IPS-18c (cell line): ENCODE results near the gene TEX22.

ENCODE experiments used
- H3K4me3 ChIP-seq: 2 replicates; pipeline ENCODE4 v1.7.0; 2013; ENCODE audit warnings: low read depth, mild to moderate bottlenecking, low read length, moderate library complexity; ENCODE audit not compliant: insufficient read depth
- H3K9me3 ChIP-seq: one replicate; pipeline ENCODE4 v1.6.1; 2013; ENCODE audit warnings: mild to moderate bottlenecking, low read length, moderate library complexity; ENCODE audit not compliant: control insufficient read depth, insufficient read depth

Gene TEX22

DNA sequence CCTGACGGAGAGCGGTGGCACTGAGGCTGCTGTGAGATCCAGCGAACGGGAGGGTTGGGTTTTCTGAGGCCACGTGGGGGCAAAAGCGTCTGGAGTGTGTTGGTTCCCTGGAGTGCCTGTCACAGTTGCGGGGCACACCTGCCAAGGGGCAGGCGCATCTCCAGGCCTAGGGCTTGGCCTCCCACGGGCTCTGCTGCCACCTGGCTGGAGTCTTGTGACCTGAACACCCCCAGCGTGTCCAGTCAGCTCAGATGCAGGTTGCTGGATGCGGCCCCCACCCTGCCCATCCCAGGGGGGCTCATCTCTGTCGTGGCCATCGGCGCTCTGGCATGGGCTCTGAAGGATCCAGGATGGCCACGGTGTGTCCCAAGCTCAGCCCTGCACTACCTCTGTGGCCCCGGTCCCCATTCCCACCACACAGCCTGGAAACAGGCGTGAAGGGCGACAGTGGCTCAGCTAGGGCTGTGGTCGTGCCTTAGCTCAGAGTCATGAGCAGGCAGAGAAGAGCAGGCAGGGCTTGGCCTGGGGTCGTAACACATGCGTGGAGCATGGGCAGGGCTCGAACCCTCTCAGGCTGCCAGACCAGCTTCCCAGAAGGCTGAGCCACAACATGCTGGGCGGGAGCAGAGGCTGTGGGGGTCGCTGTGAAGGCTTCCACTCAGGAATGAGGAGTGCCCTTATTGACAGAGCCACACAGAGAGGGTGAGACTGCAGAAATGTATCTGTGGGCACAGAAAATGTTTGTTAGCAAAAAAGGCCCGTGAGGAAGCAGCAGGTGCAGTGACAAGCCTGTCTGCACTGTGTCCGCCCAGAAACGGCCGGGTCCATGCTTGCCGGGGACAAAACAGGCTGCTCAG is 52.8 kb downstream of the TEX22 start:
- no peak overlapping the region for H3K4me3 ChIP-seq
- no peaks in the 10 kb centered on the region for H3K9me3 ChIP-seq

DNA sequence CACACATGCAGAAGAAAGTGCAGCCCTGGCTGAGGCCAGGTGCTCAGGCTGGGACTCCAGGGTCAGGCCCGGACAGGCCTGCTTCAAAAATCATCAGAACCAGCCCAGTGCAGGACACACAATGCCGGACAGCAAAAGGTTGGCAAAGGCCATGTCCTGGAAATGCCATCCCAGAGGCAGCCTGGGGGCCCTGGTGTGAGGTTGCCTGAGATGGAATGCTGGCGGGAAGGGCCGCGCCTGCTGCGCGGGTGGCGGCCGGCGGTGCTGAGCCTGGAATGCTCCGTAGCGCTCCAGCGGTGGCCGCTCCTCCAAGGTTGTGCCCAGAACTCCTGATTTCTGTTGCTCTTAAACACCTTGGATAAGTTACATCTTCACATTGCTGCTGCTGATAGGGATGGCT is 54.6 kb downstream of the TEX22 start:
- H3K9me3 ChIP-seq: no peaks in the 10 kb centered on the region
- no peak overlapping the region for H3K4me3 ChIP-seq

DNA sequence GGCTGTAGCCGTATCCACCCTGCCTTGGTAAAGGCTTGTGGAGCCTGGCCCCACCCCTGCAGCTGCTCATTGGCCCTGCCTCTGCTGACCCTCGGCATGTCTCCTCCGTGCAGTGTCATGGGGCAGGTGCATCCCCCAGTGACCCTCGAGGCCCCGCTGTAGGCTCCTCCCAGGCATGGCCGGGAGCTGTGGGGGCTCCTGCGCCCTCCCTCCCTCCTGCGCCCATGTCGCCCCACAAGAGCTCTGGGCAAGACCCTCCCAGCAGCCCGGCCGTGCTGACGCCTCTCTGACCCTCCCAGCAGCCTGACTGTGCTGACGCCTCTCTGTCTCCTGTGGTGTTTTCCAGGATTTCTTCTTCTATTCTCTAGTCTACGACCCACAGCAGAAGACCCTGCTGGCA is 55.5 kb downstream of the TEX22 start:
- H3K9me3 ChIP-seq: no peaks in the 10 kb centered on the region
- no peak overlapping the region for H3K4me3 ChIP-seq

DNA sequence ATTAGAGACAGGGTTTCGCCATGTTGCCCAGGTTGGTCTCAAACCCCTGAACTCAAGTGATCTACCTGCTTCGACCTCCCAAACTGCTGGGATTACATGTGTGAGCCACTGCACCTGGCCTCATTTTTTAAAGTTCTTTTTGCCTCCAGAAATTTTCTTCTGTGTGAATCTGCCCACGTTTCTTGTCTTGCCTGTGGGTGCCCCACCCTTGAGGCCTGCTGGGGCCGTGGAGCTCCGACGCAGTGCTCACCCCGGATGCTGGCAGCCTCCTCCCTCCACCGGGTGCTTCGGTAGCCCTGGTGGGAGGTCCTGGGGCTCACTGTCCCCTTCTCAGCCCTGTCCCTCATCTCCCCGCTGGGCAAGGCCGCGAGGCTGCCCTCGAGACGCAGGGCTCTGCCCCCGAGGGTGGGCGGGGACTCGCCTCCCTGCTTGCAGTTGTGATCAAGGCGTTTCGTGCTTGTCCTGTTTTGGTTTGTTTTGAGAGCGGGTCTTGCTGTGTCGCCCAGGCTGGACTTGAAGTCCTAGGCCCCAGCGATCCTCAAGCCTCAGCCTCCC is 56.8 kb downstream of the TEX22 start:
- H3K9me3 ChIP-seq: no peaks in the 10 kb centered on the region

DNA sequence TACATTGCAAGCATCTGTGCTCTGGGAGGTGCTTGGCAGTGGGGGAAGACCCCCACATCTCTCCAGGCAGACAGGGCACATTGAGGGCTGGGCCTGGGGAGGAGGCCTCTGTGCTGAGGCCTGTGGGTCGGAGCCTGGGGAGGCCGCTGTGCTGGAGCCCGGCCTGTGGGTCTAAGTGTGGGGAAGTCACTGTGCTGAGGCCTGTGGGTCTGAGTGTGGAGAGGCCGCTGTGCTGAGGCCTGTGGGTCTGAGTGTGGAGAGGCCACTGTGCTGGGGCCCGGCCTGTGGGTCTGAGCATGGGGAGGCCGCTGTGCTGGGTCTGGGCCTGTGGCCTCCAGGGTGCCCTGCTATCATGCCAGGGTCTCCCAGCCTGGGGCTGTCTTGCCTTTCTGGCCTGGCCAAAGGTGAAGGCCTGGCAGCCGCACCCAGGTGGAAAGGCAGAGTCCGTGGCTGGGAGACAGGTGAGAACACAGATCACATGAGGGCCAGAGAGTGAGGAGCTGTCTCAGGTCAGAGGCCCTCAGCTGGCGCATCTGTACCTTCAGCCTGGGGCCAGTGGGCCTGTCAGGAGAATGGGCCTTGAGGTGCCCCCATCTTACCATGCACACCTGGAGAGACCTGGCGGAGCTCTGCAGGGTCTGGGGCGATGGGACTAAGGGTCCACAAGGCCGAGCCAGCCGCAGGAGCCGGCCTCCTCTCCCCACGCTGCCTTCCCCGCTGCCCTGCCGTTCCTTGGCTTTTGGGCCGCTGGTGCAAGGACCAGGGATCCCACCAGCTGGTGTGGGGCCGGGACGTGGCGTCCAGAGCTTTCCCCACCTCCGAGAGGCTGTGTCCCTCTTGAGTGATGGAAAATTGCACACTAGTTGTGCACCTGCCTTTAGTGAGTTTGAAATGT is 57.7 kb downstream of the TEX22 start:
- no peak overlapping the region for H3K4me3 ChIP-seq
- H3K9me3 ChIP-seq: no peaks in the 10 kb centered on the region

More for the DNA sequence above, 56.8 kb downstream of the TEX22 start:
- no peak overlapping the region for H3K4me3 ChIP-seq

DNA sequence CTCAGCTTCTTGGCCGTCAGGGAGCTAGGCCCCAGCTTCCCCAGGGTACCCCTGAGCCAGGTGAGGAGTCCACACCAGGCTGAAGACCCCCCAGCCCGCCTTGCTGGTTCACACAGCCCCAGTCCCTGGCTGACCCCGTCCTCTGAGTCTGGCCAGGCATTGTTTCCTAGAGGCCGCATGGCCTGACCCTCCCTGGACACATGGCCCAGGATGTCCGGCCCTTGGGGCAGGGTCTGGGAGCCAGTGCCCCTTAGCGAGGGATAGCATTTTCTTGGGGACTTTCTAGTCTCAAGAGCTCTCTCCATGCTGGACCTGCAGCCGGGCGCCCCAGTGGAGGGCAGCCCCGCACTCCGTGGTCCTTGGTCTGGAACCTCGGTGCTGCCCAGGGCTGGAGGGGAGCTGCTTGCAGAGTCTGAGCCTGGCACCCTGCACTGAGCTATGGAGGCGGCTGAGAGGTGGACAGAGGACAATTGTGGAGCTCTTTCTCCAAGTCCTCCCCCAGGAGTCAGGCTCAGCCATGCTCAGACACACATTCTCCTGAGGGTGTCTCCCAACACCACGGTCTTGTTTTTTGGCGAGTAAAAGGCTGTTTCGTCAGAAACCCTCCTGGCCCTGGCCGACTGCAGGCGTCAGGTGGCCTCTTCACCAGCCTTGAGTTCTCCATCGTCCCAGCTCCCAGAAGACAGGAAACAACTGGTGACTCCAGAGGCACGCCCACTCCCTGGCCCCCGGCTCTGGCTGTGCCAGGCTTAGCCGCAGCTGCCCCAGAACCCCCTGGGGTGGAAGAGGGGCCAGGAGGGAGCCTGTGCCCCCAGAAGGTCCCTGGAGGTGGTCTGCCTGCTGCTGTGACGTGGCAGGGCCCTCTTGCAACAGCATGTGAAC is 58.6 kb downstream of the TEX22 start:
- H3K4me3 ChIP-seq: no peak overlapping the region
- no peaks in the 10 kb centered on the region for H3K9me3 ChIP-seq

DNA sequence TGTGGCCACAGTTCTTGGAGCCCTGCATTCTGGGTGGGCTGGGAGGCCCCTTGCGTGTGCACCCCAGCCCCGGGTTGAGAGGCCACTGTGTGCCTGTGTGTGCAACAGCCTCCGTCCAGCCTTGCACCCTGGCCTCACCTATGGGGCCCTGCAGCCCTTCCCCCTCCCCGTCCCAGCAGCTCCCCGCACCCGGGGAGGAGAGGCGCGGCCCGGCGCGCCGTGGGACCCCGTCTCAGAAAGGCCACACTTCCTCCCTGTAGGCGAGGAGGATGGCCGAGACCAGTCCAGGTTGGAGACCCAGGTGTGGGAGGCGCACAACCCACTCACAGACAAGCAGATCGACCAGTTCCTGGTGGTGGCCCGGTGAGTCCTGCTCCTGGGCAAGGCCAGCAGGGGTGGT is 59.7 kb downstream of the TEX22 start:
- Histone ChIP-seq H3K9me3 (no peaks in the 10 kb centered on the region), H3K4me3 (no peak overlapping the region)

DNA sequence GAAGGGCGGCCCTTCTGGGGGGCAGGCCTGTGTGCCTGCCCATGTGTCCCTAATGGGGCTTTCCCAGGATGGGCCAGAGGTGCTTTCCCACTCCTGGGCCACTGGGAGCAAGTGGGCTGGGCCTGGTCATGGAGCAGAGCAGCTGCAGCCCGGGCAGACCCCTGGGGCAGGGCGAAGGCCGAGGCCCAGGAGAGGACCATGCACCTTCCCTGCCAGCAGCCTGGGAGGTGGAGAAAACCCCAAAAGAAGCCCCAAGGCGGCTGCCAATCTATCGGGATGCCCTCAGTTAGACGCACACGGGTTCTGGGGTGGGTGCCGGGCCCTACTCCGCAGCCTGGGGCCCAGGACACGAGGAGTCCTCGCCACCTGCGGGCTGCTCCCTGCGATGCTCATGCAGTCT is 60.2 kb downstream of the TEX22 start:
- H3K9me3 ChIP-seq: no peaks in the 10 kb centered on the region
- H3K4me3 ChIP-seq: no peak overlapping the region

DNA sequence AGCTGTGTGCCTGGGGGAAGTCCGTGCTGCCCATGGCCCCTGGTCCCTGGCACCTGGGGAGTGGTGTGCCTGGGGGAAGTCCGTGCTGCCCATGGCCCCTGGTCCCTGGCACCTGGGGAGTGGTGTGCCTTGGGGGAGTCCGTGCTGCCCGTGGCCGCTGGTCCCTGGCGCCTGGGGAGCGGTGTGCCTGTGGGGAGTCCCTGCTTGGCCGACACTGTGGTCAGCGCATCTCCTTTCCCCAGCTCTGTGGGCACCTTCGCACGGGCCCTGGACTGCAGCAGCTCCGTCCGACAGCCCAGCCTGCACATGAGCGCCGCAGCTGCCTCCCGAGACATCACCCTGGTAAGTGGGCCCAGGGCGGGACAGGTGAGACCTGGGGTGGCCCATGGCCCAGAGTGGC is 61.8 kb downstream of the TEX22 start:
- H3K4me3 ChIP-seq: no peak overlapping the region
- no peaks in the 10 kb centered on the region for H3K9me3 ChIP-seq

DNA sequence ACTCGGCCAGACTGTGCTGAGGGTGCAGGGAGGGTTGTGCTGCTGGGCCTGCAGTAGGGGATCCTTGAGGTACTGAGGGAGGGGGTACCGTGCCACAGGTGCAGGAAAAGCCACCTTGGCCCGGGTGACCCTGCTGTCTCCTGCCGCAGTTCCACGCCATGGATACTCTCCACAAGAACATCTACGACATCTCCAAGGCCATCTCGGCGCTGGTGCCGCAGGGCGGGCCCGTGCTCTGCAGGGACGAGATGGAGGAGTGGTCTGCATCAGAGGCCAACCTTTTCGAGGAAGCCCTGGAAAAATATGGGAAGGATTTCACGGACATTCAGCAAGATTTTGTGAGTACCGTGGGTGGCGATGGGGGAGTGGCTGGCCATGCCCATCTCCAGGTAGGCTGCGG is 62.3 kb downstream of the TEX22 start:
- Histone ChIP-seq H3K4me3 (no peak overlapping the region), H3K9me3 (no peaks in the 10 kb centered on the region)

DNA sequence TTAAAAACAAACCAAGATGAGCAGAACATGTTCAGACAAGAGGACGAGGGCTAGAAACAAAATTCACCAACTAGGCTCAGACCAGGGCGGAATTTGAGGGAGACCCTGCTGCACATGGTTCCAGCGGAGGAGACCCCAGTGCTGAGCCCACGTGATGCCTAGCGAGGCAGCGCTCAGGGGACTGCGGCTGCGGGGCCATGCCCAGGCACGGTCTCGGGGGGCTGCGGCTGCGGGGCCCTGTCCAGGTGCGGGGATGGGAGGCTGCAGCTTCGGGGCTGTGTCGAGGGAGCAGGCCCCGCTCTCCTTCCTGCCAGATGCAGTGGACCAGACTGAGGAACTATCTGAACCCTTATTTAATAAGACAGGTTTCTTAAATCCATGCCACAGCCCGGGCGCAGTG is 63.6 kb downstream of the TEX22 start:
- no peak overlapping the region for H3K4me3 ChIP-seq
- H3K9me3 ChIP-seq: no peaks in the 10 kb centered on the region
